GM18526 (cell line): Measurements from ENCODE around the gene THSD7B.

ENCODE experiments used
- POLR2A ChIP-seq: IDR thresholded peaks from 3 replicates; pipeline ENCODE4 v1.6.1; 2011; ENCODE audit not compliant: insufficient read length; ENCODE audit errors: extremely low read depth

Gene THSD7B

DNA sequence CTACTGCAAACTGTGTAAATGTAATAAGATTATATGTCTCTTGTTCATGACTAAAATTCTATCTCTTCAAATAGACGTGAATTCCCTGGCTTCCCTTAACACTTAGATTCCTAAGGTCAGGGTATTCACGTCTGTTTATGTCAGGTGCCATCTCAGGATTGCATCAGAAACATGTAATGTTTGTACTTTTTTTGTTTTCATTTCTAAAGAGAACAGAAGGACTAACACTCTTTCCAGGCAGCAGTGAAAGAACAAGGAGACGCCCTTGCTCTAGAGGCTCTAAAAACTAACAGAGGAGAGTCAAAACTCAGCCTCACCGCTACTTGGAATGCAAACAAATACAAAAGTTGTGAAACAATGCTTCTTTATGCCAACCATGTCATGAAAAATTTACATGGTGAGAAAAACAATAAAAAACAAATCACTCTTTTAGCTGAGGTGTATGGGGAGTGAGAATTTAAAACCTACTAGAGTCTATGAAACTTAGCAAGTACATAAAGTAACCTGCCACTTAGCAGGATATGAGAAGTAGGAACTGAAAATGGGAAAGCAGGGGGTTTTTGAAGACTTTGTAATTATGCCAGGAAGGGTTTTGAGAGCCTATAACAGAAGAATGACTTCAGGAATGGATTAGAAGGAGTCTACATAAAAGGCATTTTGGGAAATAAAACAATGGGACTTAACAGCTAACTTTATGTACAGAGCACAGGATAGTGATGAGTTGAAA is 522.7 kb downstream of the THSD7B start:
- TF ChIP-seq POLR2A = no peak

DNA sequence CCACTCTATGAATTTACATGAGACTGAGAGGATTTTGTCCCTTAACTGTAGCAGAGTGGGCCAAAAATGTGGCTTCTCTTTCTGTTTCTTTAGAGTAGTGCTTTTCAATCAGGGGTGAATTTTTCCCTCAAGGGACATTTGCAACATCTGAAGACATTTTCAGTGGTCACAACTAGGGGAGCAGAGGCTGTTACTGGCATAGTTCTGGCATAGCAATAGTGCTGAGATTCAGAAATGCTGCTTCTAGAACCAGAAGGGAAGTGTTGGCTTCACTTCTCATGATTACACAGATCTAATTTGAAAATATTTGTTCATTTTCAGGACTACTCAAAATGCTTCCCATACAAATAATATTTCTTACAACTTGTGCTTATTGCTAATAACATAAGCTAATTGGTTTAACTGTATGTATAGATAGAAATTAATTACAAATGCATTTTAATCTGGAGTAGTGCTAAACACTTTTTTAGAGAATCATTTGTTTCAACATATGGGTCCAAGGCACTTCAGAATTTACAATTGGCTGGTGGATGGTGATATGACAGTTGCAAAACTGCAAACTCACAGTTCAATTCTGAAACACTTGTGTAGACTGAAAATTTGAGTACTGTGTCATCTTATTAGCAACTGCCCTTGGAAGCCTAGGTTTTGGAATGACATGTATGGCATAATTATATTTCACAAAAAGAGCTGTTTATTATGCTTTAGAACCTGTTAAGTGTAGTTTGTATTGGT is 526.7 kb downstream of the THSD7B start:
- no peak for TF ChIP-seq POLR2A

- no peak for TF ChIP-seq POLR2A
Observed at GRCh38 chr2:137298377-137298776, 533.0 kb downstream of the THSD7B start.

DNA sequence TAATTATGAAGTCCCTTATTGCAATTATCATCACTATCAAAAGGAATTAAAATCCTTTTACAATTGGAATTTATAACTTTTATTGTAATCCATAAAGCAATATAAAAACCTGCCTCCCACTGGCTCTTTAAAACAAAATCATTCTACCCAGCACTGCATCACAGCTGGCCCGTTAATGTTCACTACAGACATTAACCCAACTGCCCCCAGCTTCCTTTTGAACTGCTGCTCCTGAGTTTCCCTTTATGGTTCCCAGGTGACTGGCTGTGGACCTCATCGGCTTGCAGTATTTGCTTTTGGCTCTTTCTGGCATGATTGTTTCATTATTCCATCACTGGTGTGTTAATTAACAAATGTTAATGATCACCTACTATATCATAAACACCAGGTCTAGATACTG is 535.6 kb downstream of the THSD7B start:
- no peak for TF ChIP-seq POLR2A

DNA sequence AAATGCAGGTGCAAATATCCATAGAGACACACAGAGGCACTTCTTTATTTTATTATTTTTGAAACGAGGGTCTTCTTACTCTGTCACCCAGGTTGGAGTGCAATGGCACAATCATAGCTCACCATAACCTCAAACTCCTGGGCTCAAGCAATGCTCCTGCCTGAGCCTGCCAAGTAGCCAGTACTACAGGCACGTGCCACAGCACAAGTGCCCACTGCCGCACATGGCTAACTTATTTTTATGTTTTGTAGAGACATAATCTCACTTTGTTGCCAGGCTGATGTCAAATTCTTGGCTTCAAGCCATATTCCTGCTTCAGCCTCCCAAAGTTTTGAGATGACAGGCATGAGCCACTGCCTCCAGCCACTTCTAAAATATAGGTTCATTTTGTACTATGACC is 537.6 kb downstream of the THSD7B start:
- TF ChIP-seq POLR2A = no peak

- no peak for TF ChIP-seq POLR2A
Observed at GRCh38 chr2:137316075-137316474, 550.7 kb downstream of the THSD7B start.

- TF ChIP-seq POLR2A = no peak
Observed at GRCh38 chr2:137321566-137321965, 556.2 kb downstream of the THSD7B start.

DNA sequence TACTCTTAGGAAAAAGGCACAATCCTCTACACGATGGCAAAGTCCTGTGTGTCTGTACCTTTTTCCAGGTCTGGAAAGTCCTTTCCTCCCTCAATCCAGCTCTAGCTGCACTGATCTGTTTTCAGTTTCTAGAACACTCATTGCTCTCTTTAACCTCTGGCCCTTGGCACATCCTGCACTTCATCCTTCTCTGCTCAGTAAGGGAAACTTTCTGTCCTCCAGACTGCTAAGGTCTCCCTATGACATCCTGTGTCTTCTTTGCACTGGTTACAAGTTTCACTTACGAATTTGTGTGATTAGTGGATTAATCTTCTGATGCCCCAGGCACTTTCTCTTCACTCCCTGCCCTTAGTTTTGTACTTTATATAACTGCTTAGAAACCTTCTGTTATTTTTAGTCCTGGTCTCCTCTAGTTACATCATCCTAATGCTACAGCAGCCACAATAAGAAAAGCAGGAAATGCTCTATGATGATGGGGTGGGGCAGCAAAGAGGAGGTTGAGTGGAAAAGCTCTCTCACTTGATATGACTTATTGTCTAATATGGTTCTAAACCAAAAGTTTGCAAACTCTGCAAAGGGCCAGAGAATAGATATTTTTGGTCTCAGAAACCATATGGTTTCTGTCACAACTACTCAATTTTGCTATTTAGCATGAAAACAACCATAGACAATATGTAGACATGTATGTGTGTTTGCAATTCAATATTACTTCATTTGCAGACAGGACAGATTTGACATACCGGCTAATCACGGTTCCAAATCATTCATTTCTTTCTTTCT is 568.2 kb downstream of the THSD7B start:
- no peak for TF ChIP-seq POLR2A

DNA sequence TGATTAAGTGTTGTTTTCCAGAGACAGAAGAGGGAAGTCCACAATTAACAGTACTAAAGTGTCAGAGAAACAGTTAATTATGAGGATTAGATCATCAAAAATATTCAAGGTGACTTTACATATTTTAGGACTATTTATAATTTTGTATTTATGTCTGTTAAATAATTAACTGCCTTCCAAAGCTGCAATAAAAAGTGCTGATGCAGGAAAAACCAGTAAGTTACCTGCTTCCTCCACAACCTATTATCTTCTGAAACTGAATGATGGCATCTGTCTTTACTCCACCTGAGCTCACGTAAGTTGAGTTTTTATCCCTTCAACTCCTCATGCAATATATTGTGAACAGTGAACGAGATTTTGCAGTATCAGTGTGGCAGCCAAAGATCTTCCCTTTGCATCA is 570.7 kb downstream of the THSD7B start:
- TF ChIP-seq POLR2A = no peak

DNA sequence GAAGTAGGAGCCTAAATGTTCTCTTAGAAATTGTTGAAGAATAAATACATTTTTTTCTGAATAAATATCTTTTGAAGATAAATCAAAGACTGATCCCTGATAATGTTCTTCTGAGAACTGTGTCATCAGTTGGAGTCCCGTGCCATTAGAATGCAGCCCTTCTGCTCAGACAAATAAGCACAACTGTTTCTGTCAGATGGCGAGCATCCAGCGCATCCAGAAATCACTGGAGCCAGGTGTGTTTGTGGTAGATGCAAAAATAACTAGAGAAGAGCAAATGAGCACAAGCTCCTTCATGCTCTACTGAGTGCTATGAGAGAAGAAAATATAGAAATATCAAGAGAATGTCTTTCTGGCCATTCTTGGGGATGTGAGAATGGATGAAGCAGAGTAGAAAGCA is 573.7 kb downstream of the THSD7B start:
- TF ChIP-seq POLR2A = no peak

DNA sequence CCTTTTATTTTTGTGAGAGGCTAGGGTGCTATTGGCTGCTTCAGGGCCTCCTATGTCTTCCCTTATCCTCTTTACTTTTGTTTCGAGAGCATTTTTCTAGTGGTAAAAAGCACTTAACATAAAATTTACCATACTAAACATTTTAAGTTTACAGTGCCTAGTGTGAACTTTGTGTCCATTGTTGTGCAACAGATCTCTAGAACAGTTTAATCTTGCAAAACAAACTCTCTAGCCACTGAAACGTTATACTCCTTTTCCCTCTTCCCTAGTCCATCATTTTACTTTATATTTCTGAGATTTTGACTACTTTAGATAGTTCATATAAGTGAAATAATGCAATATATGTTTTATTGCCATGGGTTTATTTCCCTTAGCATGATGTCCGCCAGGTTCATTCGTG is 580.6 kb downstream of the THSD7B start:
- TF ChIP-seq POLR2A = no peak

- TF ChIP-seq POLR2A = no peak
Observed at GRCh38 chr2:137348301-137348700, 583.0 kb downstream of the THSD7B start.

GRCh38 chr2:137357634-137358033 is 592.3 kb downstream of the THSD7B start:
- no peak for TF ChIP-seq POLR2A

DNA sequence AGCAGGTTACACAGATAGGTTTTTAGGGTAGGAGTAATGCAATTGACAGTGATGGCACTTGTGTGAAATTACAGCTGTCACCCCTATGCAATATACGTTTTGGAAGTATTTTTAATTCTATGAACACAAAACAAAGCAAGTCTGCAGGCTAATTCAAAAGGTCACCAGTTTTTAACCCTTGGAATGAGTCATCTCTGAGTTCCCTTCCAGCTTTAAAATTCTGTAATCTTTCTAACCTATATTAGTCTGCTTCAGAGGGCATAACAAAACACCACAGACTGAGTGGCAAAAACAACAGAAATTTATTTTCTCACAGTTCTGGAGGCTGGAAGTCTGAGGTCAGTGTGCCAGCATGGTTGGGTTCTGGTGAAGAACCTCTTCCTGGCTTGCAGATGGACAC is 602.0 kb downstream of the THSD7B start:
- no peak for TF ChIP-seq POLR2A

DNA sequence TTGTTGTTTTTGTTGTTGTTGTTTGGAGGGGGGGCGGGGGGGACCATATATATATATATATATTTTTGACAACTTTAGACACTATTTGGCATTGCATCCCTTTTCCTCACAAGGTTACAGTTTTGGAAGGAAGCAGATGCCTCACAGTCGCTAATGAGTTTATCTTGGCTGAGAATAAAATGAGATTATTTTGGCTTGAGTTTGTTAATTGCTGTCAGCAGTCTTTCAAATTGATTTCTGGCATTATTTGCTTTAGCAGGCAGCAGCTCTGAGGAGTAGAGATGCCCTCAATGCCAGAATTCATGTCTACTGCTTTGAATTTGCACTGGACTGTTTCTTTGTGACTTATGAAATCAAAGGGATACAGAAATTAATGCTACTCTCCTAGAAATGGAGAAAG is 603.8 kb downstream of the THSD7B start:
- no peak for TF ChIP-seq POLR2A

DNA sequence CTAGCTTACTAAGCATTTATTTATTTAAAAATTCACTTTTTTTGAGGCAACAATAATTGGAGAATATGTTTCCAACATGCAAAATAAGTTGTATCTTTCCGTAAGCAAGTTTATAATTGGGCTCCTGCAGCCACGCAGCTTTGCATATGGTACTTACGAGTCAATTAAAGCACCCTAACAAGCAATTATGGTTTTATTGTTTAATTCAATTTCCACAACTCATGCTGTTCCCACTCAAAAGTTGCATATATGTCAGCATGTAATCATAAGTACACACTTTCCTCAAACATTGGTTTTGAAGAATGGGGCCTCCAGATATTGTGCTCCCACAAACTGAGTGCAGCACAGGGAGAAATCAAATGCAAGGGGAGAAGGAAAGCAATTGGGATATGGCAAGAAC is 613.8 kb downstream of the THSD7B start:
- no peak for TF ChIP-seq POLR2A
